ENCODE results near the gene CEACAM1.
"Not testable (repeated sequence)": the region's sequence is repeated elsewhere in the genome, so short reads cannot be mapped to it uniquely, and the experiment has no call there.

The CEACAM1 gene

GRCh38 chr19:42528354-42529247, at the start of gene CEACAM1:
TSS of gene CEACAM1 (minus strand) at chr19:42528481. CDS start at chr19:42528374, 107 bp downstream.
- peak; percentile 69 for DNase-seq (ENCODE audit: low spot score)

DNA sequence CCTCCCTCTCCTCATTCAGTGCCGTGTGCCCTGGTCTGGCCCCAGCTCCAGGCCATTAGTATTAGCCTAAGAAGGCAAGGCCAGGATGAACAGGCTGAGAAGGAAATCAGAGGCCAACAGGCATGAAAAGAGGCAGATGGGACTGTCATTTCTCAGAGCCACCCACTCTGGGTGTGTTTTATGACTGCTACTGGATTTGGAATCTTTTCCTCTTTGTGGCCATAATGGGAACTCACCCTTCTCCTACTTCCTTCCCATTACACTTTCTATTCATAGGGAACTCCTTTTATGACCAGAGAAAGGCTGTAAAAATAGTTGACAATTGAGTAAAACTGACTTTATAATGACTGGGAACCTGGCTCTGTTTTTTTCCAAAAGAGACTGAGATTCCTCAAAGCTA, 48.7 kb upstream of the CEACAM1 start:
- peak; percentile 49 for DNase-seq (ENCODE audit: low spot score)

DNA sequence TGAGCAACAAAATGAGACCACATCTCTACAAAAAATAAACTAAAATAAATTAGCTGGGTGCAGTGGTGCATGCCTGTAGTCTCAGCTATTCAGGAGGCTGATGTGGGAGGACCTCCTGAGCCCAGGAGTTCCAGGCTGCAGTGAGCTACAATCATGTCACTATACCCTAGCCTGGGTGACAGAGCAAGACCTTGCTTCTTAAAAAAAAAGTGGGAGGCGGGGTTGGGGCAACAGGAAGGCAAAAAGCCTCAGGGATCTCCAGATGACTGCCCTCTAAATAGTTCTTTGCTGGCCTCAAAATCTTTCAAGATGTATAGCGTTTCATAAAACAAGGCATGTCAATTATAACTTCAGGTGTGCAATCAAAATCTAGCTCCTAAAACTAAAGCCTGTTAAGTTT, 48.0 kb upstream of the CEACAM1 start:
- no peak for DNase-seq (ENCODE audit: low spot score)

- DNase-seq (ENCODE audit: low spot score) = no peak
Observed at GRCh38 chr19:42573642-42574041, 45.4 kb upstream of the CEACAM1 start.

DNA sequence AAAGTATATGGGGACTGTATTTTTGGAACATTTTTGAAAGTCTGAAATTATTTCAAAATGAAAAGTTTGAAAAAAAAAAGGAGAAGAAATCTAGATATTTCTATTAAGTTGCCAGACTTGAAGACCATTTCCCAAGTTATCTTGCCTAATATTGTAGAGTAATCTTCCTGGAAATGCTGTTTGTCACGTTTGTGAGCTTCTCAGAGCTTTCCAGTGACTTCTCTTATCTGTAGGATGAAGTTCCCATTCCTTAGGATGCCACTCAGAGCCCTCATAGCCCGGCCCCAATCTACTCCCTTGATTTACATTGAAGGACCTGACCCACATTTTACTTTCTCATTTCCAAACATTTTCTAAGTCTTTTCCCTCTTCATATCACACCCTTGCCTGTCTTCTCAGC, 42.8 kb upstream of the CEACAM1 start:
- DNase-seq (ENCODE audit: low spot score) = no peak

DNA sequence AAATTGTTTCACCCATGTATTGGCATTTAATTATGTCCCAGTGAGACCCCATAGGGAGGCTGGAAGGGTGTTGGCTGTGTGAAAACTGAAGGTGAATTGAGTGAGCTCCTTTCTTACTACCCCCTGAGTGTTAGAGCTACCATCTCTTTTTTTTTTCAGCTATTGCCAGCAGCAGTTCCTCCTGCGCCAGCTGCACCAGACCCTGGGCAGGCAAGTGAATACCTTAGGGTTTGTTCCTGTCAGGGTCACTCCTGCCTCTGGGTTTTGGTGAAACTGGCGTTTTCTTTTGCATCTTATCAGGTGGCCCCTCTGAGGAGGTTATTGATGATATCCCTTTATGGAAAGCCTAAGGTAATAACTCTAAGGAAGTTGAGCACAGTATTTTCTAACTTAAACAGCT, 40.9 kb upstream of the CEACAM1 start:
- no peak for DNase-seq (ENCODE audit: low spot score)

- DNase-seq (ENCODE audit: low spot score) = no peak
Observed at GRCh38 chr19:42568006-42568405, 39.7 kb upstream of the CEACAM1 start.

DNA sequence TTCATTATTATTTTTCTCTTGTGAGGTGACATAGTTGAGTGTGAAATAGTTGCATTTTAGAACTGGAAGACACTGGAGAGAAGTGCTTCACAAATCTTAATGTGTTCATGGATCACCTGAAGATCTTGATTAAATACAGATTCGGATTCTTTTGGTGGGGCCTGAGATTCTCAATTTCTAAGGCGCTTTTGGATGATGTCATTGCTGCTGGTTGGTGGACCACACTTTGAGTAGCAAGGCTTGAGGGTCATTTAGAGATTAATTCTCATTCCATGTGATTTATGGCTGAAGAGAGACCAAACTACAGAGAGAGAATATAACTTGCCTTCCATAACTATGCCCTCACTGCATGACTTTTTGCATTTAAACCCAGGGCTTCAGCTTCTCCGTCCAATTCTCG, 39.3 kb upstream of the CEACAM1 start:
- no peak for DNase-seq (ENCODE audit: low spot score)

DNA sequence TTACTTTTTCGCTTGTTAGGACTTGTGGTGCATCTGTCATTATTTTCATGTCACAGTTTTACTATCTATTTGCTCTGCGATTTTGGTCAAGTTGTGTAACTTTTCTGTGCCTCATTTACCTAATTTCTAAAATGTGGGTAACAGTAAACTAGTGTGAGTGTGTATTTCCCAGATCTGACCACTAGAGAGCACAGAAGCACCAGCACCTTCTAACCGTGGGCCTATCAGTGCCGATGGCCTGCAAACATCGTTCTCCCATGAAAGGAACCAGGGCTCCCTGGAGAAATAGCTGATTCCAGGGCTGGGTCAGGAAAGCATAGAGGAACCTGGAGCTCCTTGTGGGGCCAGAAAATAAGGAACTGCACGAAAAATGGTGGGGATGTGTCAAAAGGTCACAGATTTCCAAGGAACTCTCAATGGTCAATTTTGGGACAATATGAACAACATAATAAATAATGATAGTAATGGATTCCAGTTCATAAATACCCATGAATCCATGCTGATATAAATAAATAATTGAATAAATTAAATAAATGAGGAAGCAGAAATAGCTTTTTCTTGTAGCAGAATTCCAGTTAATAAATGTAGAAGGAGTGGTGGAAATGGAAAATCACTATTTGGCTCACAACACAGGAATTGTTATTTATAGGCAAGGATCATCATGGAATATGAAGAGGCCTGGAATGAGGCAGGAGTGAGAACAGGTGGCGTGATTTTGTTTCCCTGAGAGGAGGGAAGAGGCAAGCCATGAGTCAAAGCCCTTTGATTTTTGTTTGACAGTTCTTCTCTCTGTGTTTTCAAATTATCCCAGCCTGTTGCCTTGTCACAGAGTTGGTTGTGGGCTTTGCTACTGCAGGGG, 35.3 kb upstream of the CEACAM1 start:
- peak; percentile 76 for DNase-seq (ENCODE audit: low spot score)

DNA sequence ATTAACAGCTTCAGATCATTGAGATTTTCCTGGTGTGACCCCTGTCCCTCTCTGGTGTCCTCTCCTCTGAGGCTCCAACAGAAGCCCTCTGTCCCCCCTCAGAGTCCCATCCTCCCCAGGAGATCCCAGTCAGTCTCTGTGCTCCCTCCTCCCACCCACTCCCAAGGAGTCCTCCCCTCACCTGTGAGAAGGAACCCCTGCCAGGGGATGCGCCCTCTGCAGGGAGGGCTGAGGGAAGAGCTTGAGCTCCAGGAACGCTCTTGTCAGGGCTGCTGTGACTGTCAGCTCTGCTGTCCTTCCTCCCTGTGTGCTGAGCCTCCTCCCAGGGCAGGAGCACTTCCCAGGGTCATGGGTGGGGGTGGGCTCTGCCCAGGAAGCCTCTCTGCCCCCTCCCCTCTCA, 33.2 kb upstream of the CEACAM1 start:
- no peak for DNase-seq (ENCODE audit: low spot score)

GRCh38 chr19:42560731-42561130, 32.5 kb upstream of the CEACAM1 start:
- DNase-seq (ENCODE audit: low spot score) = no peak

DNA sequence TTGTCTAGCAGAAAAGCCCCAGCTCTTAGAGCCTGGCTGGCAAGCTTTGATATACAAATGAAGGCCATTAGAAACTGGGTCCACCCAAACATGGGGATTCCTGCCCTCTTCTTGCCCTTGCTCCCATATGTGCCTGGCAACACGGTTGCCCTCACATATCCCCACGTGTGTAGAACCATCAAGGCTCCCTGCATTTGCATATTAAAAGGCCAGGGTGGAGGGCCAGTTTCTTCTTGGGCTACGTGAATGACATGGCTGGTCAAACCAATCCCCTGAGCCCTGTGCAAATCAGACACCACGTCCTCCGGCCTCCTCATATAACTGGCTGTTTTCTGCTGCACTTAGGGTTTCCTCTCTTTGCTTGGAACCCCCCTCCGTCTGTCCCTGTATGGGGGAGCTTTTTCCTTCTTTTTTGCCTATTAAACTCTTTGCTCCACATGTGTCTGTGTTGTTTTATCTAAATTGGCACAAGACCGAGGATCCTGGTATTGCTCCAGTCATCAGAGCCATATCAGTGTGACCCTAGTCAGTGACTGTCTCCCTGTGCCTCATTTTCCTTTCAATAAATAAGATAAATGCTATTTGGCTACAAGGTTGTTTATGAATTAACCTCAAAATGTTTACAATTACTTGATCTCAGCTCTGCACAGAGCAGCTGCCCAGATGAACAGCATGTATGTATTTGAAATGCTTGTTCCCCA, 30.3 kb upstream of the CEACAM1 start:
- no peak for DNase-seq (ENCODE audit: low spot score)

DNA sequence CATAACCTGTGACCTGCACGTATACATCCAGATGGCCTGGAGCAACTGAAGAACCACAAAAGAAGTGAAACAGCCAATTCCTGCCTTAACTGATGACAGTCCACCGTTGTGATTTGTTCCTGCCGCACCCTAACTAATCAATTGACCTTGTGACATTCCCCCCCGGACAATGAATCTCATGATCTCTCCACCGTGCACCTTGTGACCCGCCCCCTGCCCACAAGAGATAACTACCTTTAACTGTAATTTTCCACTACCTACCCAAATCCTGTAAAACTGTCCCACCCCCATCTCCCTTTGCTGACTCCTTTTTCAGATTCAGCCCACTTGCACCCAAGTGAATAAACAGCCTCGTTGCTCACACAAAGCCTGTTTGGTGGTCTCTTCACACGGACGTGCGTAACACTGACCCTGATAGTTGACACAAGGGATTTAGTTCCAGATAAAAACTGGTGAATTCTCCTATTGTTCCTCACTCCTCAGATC, 29.1 kb upstream of the CEACAM1 start:
- not testable (repeated sequence) for DNase-seq (ENCODE audit: low spot score)

DNA sequence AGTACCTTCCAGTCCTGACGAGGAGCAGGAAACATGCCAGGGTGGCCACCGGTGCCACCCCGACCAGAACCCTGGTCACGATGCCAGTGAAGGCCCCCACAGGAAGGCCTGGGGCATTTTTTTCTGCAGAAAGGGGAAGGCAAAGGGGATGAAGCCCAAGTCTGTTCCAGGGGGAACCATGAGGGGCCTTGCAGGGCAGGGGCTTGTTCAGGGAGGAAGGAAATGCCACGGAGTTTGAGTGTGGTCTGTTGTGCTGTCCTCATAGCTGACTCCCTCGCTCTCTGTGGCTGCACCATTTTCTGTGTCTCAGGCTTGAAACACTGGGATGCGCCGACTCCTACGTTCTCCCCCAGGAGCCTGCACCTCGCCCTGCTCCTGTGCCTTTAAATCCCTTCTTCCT, 27.5 kb upstream of the CEACAM1 start:
- DNase-seq (ENCODE audit: low spot score) = no peak

- no peak for DNase-seq (ENCODE audit: low spot score)
Observed at GRCh38 chr19:42555317-42555716, 27.0 kb upstream of the CEACAM1 start.

- no peak for DNase-seq (ENCODE audit: low spot score)
Observed at GRCh38 chr19:42554046-42554575, 25.8 kb upstream of the CEACAM1 start.

- peak; percentile 69 for DNase-seq (ENCODE audit: low spot score)
Observed at GRCh38 chr19:42553292-42554045, 25.2 kb upstream of the CEACAM1 start.

GRCh38 chr19:42552086-42553065, 24.1 kb upstream of the CEACAM1 start:
- no peak for DNase-seq (ENCODE audit: low spot score)

- not testable (repeated sequence) for DNase-seq (ENCODE audit: low spot score)
Observed at GRCh38 chr19:42550521-42550920, 22.2 kb upstream of the CEACAM1 start.

DNA sequence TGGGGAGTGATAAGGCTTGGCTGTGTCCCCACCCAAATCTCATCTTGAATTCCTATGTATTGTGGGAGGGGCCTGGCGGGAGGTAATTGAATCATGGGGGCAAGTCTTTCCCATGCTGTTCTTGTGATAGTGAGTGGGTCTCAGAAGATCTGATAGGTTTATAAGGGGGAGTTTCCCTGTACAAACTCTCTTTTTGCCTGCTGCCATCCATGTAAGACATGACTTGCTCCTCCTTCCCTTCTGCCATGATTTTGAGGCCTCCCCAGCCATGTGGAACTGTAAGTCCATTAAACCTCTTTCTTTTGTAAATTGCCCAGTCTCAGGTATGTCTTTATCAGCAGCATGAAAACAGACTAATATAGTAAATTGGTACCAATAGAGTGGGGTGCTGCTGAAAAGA, 20.8 kb upstream of the CEACAM1 start:
- not testable (repeated sequence) for DNase-seq (ENCODE audit: low spot score)
